BJ (cell line): ENCODE data around the gene WWOX. TPM values are rescaled to one million over a fixed set of nuclear protein-coding genes. Genes with fewer than 3 reads are reported as not detected.

Experiments used
- CTCF ChIA-PET: fragments of 350-600 bp; formaldehyde crosslinking; extraction: SDS; loops from one replicate; lab custom pipeline; 2021; ENCODE audit warnings: antibody characterized with exemption, inconsistent platforms; lab: Yijun Ruan, JAX
- POLR2A ChIA-PET: fragments of 300-600 bp; sonication (Branson Sonifier 250); formaldehyde crosslinking; extraction: SDS; loops from one replicate; lab custom pipeline; 2021; ENCODE audit warnings: antibody characterized with exemption; lab: Charles Lee
- DNase-seq: peaks from one replicate; pipeline ENCODE4 v3.0.0-alpha.2; 2011; ENCODE audit warnings: low read depth
- H3K27me3 ChIP-seq: 2 replicates; pipeline ENCODE4 v1.6.0; 2011; ENCODE audit warnings: low read length; ENCODE audit not compliant: control insufficient read depth, insufficient read depth
- H3K36me3 ChIP-seq: 2 replicates; pipeline ENCODE4 v1.5.1; 2011; ENCODE audit warnings: low read length; ENCODE audit not compliant: control insufficient read depth, insufficient read depth
- H3K4me3 ChIP-seq: 2 replicates; pipeline ENCODE4 v1.5.1; 2011; ENCODE audit warnings: low read depth, mild to moderate bottlenecking, control low read depth, low read length
- polyA plus RNA-seq: library from polyadenylated mRNA; depleted of rRNA; stranded (reverse); fragments of >200 nt; gene quantifications from 2 replicates; pipeline ENCODE4 v1.2.3, GENCODE V29; 2011
- TF ChIP-seq, protein P1 (sequence below): IDR thresholded peaks from 2 replicates; pipeline ENCODE4 v1.5.1; 2011; ENCODE audit warnings: low read depth, mild to moderate bottlenecking, control low read depth, inconsistent platforms, low read length, moderate library complexity; ENCODE audit not compliant: insufficient read depth

Gene WWOX
- polyA plus RNA-seq, 1 experiment, result 3.1 TPM

DNA sequence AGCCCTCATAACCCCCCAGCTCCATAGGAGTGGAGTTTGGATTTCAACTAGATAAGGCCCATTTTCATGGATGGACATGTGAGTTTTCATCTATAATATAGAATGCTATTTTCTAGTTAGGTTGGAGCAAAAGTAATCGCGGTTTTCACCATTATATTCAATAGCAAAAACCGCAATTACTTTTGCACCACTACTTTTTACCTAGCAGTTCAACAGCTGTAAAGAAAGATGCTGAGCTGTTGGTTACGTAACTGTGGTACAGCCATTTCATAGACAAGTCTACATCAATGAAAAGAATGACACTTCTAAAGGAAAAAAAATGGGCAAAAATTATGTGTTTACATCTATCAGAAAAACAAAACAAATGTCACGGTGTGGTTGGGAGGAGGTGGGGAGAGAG, 993.4 kb downstream of the WWOX start:
- TF ChIP-seq, protein P1, sequence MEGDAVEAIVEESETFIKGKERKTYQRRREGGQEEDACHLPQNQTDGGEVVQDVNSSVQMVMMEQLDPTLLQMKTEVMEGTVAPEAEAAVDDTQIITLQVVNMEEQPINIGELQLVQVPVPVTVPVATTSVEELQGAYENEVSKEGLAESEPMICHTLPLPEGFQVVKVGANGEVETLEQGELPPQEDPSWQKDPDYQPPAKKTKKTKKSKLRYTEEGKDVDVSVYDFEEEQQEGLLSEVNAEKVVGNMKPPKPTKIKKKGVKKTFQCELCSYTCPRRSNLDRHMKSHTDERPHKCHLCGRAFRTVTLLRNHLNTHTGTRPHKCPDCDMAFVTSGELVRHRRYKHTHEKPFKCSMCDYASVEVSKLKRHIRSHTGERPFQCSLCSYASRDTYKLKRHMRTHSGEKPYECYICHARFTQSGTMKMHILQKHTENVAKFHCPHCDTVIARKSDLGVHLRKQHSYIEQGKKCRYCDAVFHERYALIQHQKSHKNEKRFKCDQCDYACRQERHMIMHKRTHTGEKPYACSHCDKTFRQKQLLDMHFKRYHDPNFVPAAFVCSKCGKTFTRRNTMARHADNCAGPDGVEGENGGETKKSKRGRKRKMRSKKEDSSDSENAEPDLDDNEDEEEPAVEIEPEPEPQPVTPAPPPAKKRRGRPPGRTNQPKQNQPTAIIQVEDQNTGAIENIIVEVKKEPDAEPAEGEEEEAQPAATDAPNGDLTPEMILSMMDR, result no peak
- ChIA-PET POLR2A (no interaction called here), CTCF (no interaction called here)
- Histone ChIP-seq H3K4me3 (no peak overlapping the region), H3K27me3 (no peaks in the 10 kb centered on the region), H3K36me3 (no peaks in the 10 kb centered on the region)
- no peak for DNase-seq

DNA sequence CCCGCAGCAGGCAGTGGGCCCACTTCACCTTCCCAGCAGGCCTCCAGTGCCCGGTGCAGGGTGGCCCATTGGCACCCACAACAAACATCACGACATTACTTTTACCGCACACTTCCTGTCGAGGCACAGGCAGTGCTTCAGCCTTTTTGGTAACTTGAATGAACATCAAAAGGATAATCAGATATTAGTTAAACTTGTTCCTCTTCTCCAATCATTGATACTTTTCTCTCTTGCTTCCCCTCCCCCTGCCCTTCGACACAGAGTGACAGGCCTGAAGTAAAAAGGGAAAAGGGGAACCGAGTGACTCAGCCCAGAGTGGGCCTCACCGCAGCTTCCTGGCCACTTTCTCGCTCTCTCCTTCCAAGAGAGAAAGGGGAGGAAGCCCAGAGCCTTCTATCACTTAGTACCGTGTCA, 994.1 kb downstream of the WWOX start:
- Histone ChIP-seq H3K27me3 (no peaks in the 10 kb centered on the region), H3K36me3 (no peaks in the 10 kb centered on the region), H3K4me3 (no peak overlapping the region)
- DNase-seq, result no peak
- TF ChIP-seq, protein P1, result no peak
- ChIA-PET CTCF (no interaction called here), POLR2A (no interaction called here)

DNA sequence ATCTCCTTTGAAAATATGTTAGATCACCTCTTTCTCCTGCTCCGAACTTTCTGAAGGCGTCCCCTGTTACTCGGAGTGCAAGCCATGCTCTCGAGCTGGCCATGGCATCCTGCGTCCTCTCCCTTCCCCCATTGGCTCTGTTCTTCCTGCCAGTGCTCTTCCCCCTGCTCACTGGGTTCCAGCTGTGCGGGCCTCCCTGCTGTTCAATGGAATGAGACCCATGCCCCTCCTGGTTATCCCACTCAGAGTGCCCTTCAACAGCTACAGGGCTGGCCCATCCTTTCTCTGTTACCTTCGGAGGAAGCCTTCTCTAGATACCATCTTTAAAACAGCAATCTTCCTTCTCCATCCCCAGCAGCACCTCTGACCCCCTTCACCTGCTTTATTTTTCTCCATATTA, 996.8 kb downstream of the WWOX start:
- H3K27me3 ChIP-seq, result no peaks in the 10 kb centered on the region
- no peak overlapping the region for H3K4me3 ChIP-seq
- no peak for DNase-seq
- TF ChIP-seq, protein P1, result no peak
- POLR2A ChIA-PET, result no interaction called here
- CTCF ChIA-PET, result no interaction called here
- H3K36me3 ChIP-seq, result no peaks in the 10 kb centered on the region

DNA sequence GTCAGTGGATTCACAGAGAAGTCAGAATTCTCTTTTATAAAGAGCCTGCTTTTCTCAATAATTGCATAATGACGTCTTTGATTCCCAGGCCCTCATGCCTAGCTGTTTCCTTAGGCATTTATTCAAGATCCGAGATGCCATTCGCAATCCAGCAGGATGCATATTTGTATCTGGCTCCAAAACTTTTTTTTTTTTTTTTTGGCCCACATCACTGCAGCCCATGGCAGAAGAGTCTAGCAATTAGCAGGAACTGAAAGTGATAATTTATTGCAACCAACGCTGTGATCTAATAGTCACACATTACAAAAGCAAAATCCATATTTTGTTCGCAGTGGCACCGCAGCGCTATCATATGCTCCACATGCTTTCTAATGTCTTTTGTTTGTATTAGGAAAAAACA, 997.7 kb downstream of the WWOX start:
- ChIA-PET POLR2A (no interaction called here), CTCF (no interaction called here)
- TF ChIP-seq, protein P1, result no peak
- H3K4me3 ChIP-seq, result no peak overlapping the region
- H3K27me3 ChIP-seq, result no peaks in the 10 kb centered on the region
- no peak for DNase-seq
- H3K36me3 ChIP-seq, result no peaks in the 10 kb centered on the region

- TF ChIP-seq, protein P1, result no peak
- POLR2A ChIA-PET, result no interaction called here
- Histone ChIP-seq H3K27me3 (no peaks in the 10 kb centered on the region), H3K4me3 (no peak overlapping the region), H3K36me3 (no peaks in the 10 kb centered on the region)
- no peak for DNase-seq
- CTCF ChIA-PET, result no interaction called here
These were observed 998.3 kb downstream of the WWOX start for GRCh38 chr16:79097771-79098170.
